ENCODE data around the gene FAM114A2. TPM values are rescaled to one million over a fixed set of nuclear protein-coding genes. Genes with fewer than 3 reads are reported as not detected.

Gene FAM114A2
- polyA plus RNA-seq, 1 donor from 2014 or later: 24.8 TPM

GRCh38 chr5:153999995-154000394 lies 38.7 kb downstream of the FAM114A2 start:
- no peak overlapping the region for H3K27ac ChIP-seq (ENCODE audit: low read length)
- H3F3A ChIP-seq (ENCODE audit: insufficient read depth, low read length, poor library complexity, severe bottlenecking): no peaks in the 10 kb centered on the region
- TF ChIP-seq MXI1 (conservative IDR thresholded peaks at IDR 0.05; ENCODE audit: poor library complexity, severe bottlenecking) (no peak), TAF1 (IDR thresholded peaks at IDR 0.05; ENCODE audit: low read depth) (no peak), RAD21 (conservative IDR thresholded peaks at IDR 0.05) (no peak), CTCF (IDR thresholded peaks at IDR 0.05; ENCODE audit: poor library complexity, severe bottlenecking) (no peak), EZH2 (IDR thresholded peaks at IDR 0.05; ENCODE audit: borderline replicate concordance, insufficient read depth, low read length, poor library complexity, severe bottlenecking) (no peak), POLR2AphosphoS5 (IDR thresholded peaks at IDR 0.05) (no peak), SMC3 (conservative IDR thresholded peaks at IDR 0.05; ENCODE audit: poor library complexity) (no peak), EP300 (conservative IDR thresholded peaks at IDR 0.05; ENCODE audit: poor library complexity, severe bottlenecking) (no peak), REST (IDR thresholded peaks at IDR 0.05; ENCODE audit: borderline replicate concordance) (no peak)
- H3K27me3 ChIP-seq (ENCODE audit: insufficient read depth, low read depth, low read length): no peaks in the 10 kb centered on the region
- H4K20me1 ChIP-seq (ENCODE audit: insufficient read depth): no peaks in the 10 kb centered on the region
- H3K4me2 ChIP-seq (ENCODE audit: low read length): no peak overlapping the region
- peaks cover 8% of the 10 kb centered on the region for H3K36me3 ChIP-seq (ENCODE audit: insufficient read depth, low read length)
- no peak overlapping the region for H2AFZ ChIP-seq (ENCODE audit: low read depth, low read length)
- no peaks in the 10 kb centered on the region for H3K79me2 ChIP-seq (replicated peaks; ENCODE audit: insufficient read depth, low read length)
- H3K9me2 ChIP-seq (ENCODE audit: insufficient read depth, low read length): no peaks in the 10 kb centered on the region
- no peaks in the 10 kb centered on the region for H3K9me3 ChIP-seq (ENCODE audit: low read length)
- no peak overlapping the region for H3K9ac ChIP-seq (ENCODE audit: low read length)
- no peak overlapping the region for H3K4me3 ChIP-seq (ENCODE audit: low read length)

- no peaks in the 10 kb centered on the region for H3K9me3 ChIP-seq (ENCODE audit: low read length)
- H3K27ac ChIP-seq (ENCODE audit: low read length): no peak overlapping the region
- H2AFZ ChIP-seq (ENCODE audit: low read depth, low read length): no peak overlapping the region
- no peaks in the 10 kb centered on the region for H3F3A ChIP-seq (ENCODE audit: insufficient read depth, low read length, poor library complexity, severe bottlenecking)
- H3K27me3 ChIP-seq (ENCODE audit: insufficient read depth, low read depth, low read length): no peaks in the 10 kb centered on the region
- no peak overlapping the region for H3K4me2 ChIP-seq (ENCODE audit: low read length)
- H3K9ac ChIP-seq (ENCODE audit: low read length): no peak overlapping the region
- peaks cover 8% of the 10 kb centered on the region for H3K36me3 ChIP-seq (ENCODE audit: insufficient read depth, low read length)
- no peaks in the 10 kb centered on the region for H3K9me2 ChIP-seq (ENCODE audit: insufficient read depth, low read length)
- no peak for TF ChIP-seq SMC3 (conservative IDR thresholded peaks at IDR 0.05; ENCODE audit: poor library complexity)
- no peak for TF ChIP-seq TAF1 (IDR thresholded peaks at IDR 0.05; ENCODE audit: low read depth)
- no peak for TF ChIP-seq RAD21 (conservative IDR thresholded peaks at IDR 0.05)
- TF ChIP-seq REST (IDR thresholded peaks at IDR 0.05; ENCODE audit: borderline replicate concordance): no peak
- no peak for TF ChIP-seq CTCF (IDR thresholded peaks at IDR 0.05; ENCODE audit: poor library complexity, severe bottlenecking)
- no peak for TF ChIP-seq EP300 (conservative IDR thresholded peaks at IDR 0.05; ENCODE audit: poor library complexity, severe bottlenecking)
- TF ChIP-seq MXI1 (conservative IDR thresholded peaks at IDR 0.05; ENCODE audit: poor library complexity, severe bottlenecking): no peak
- TF ChIP-seq POLR2AphosphoS5 (IDR thresholded peaks at IDR 0.05): no peak
- H3K79me2 ChIP-seq (replicated peaks; ENCODE audit: insufficient read depth, low read length): no peaks in the 10 kb centered on the region
- no peak overlapping the region for H3K4me3 ChIP-seq (ENCODE audit: low read length)
- H4K20me1 ChIP-seq (ENCODE audit: insufficient read depth): no peaks in the 10 kb centered on the region
Observed at GRCh38 chr5:153998768-153999167, 39.9 kb downstream of the FAM114A2 start.
